T-helper 2 cell treated with Interferon-gamma antibody and Interleukin-4, amounts not matched to agents 5 μg/mL and 100 μg/mL, for 36 hours (primary cell): ENCODE measurements around the gene CAPN12.
A peak's percentile ranks its signal among the peaks of the same experiment; 100 is the strongest.
"Not testable (repeated sequence)": the region's sequence is repeated elsewhere in the genome, so short reads cannot be mapped to it uniquely, and the experiment has no call there.

Experiments
- DNase-seq: peaks from one replicate; pipeline ENCODE4 v3.0.0; 2021; ENCODE audit warnings: low spot score
- H3K27ac Mint-ChIP-seq: one replicate; pipeline ENCODE4 v1.8.0; 2021; ENCODE audit warnings: mild to moderate bottlenecking, mixed read lengths
- H3K27me3 Mint-ChIP-seq: one replicate; pipeline ENCODE4 v1.8.0; 2021; ENCODE audit warnings: low read depth, mixed read lengths
- H3K36me3 Mint-ChIP-seq: one replicate; pipeline ENCODE4 v1.8.0; 2021; ENCODE audit warnings: low read depth, mixed read lengths
- H3K4me1 Mint-ChIP-seq: one replicate; pipeline ENCODE4 v1.8.0; 2021; ENCODE audit warnings: low read depth, mixed read lengths
- H3K4me3 Mint-ChIP-seq: one replicate; pipeline ENCODE4 v1.8.0; 2022; ENCODE audit warnings: mild to moderate bottlenecking, moderate library complexity, mixed read lengths
- H3K9me3 Mint-ChIP-seq: one replicate; pipeline ENCODE4 v1.8.0; 2021; ENCODE audit warnings: mixed read lengths

The CAPN12 gene

GRCh38 chr19:38760805-38761517, 16.7 kb upstream of the CAPN12 start:
- not testable (repeated sequence) for H3K27ac Mint-ChIP-seq, H3K9me3 Mint-ChIP-seq, H3K27me3 Mint-ChIP-seq

GRCh38 chr19:38759590-38760003, 15.3 kb upstream of the CAPN12 start:
- H3K27ac Mint-ChIP-seq = no peak overlapping the region
- no peaks in the 10 kb centered on the region for H3K4me1 Mint-ChIP-seq
- no peaks in the 10 kb centered on the region for H3K9me3 Mint-ChIP-seq
- DNase-seq = no peak
- H3K27me3 Mint-ChIP-seq = no peaks in the 10 kb centered on the region
- H3K4me3 Mint-ChIP-seq = no peak overlapping the region
- H3K36me3 Mint-ChIP-seq = no peaks in the 10 kb centered on the region

More at GRCh38 chr19:38760805-38761517, 16.7 kb upstream of the CAPN12 start:
- H3K36me3 Mint-ChIP-seq, H3K4me3 Mint-ChIP-seq, H3K4me1 Mint-ChIP-seq, DNase-seq: not testable (repeated sequence)

GRCh38 chr19:38754196-38754595, 9.9 kb upstream of the CAPN12 start:
- DNase-seq, H3K4me1 Mint-ChIP-seq, H3K36me3 Mint-ChIP-seq, H3K9me3 Mint-ChIP-seq, H3K27ac Mint-ChIP-seq, H3K4me3 Mint-ChIP-seq: not testable (repeated sequence)
- H3K27me3 Mint-ChIP-seq = peaks cover 15% of the 10 kb centered on the region

- not testable (repeated sequence) for H3K27ac Mint-ChIP-seq, H3K9me3 Mint-ChIP-seq, H3K4me1 Mint-ChIP-seq, H3K36me3 Mint-ChIP-seq, H3K4me3 Mint-ChIP-seq, DNase-seq
- H3K27me3 Mint-ChIP-seq = peaks cover 15% of the 10 kb centered on the region
Measured at GRCh38 chr19:38753783-38754182, 9.5 kb upstream of the CAPN12 start.

- no peaks in the 10 kb centered on the region for H3K9me3 Mint-ChIP-seq
- DNase-seq = no peak
- H3K27me3 Mint-ChIP-seq = peaks cover 4% of the 10 kb centered on the region
- no peaks in the 10 kb centered on the region for H3K36me3 Mint-ChIP-seq
- peaks cover 4% of the 10 kb centered on the region for H3K4me1 Mint-ChIP-seq
- H3K4me3 Mint-ChIP-seq = no peak overlapping the region
- H3K27ac Mint-ChIP-seq = peak overlapping the region; percentile 36
Measured at GRCh38 chr19:38745316-38745715, 1.0 kb upstream of the CAPN12 start.

GRCh38 chr19:38744874-38745273, 600 bp upstream of the CAPN12 start:
- no peak overlapping the region for H3K4me3 Mint-ChIP-seq
- H3K27me3 Mint-ChIP-seq = no peaks in the 10 kb centered on the region
- H3K36me3 Mint-ChIP-seq = no peaks in the 10 kb centered on the region
- H3K4me1 Mint-ChIP-seq = peaks cover 5% of the 10 kb centered on the region
- H3K9me3 Mint-ChIP-seq = no peaks in the 10 kb centered on the region
- no peak overlapping the region for H3K27ac Mint-ChIP-seq
- no peak for DNase-seq

- Mint-ChIP-seq H3K4me3 (no peak overlapping the region), H3K4me1 (peaks cover 11% of the 10 kb centered on the region), H3K27me3 (no peaks in the 10 kb centered on the region), H3K36me3 (no peaks in the 10 kb centered on the region), H3K9me3 (no peaks in the 10 kb centered on the region), H3K27ac (no peak overlapping the region)
- DNase-seq = no peak
Measured at GRCh38 chr19:38743394-38744297, 628 bp downstream of the CAPN12 start.

- Mint-ChIP-seq H3K4me3 (no peak overlapping the region), H3K9me3 (no peaks in the 10 kb centered on the region), H3K36me3 (no peaks in the 10 kb centered on the region), H3K27me3 (peaks cover 2% of the 10 kb centered on the region), H3K27ac (no peak overlapping the region), H3K4me1 (peaks cover 11% of the 10 kb centered on the region)
- DNase-seq = no peak
Measured at GRCh38 chr19:38742906-38743305, 1.4 kb downstream of the CAPN12 start.

GRCh38 chr19:38742296-38742695, 2.0 kb downstream of the CAPN12 start:
- peaks cover 14% of the 10 kb centered on the region for H3K4me1 Mint-ChIP-seq
- H3K36me3 Mint-ChIP-seq = no peaks in the 10 kb centered on the region
- H3K27ac Mint-ChIP-seq = no peak overlapping the region
- peaks cover 5% of the 10 kb centered on the region for H3K27me3 Mint-ChIP-seq
- no peak overlapping the region for H3K4me3 Mint-ChIP-seq
- H3K9me3 Mint-ChIP-seq = no peaks in the 10 kb centered on the region
- no peak for DNase-seq

GRCh38 chr19:38741670-38742069, 2.6 kb downstream of the CAPN12 start:
- no peak for DNase-seq
- H3K9me3 Mint-ChIP-seq = no peaks in the 10 kb centered on the region
- peaks cover 5% of the 10 kb centered on the region for H3K27me3 Mint-ChIP-seq
- H3K27ac Mint-ChIP-seq = no peak overlapping the region
- peaks cover 14% of the 10 kb centered on the region for H3K4me1 Mint-ChIP-seq
- H3K4me3 Mint-ChIP-seq = no peak overlapping the region
- no peaks in the 10 kb centered on the region for H3K36me3 Mint-ChIP-seq

GRCh38 chr19:38740932-38741331, 3.3 kb downstream of the CAPN12 start:
- no peak overlapping the region for H3K4me3 Mint-ChIP-seq

GRCh38 chr19:38740257-38740592, 4.0 kb downstream of the CAPN12 start:
- H3K27ac Mint-ChIP-seq = no peak overlapping the region
- H3K4me3 Mint-ChIP-seq = no peak overlapping the region
- DNase-seq = no peak
- H3K27me3 Mint-ChIP-seq = peaks cover 5% of the 10 kb centered on the region
- peaks cover 16% of the 10 kb centered on the region for H3K4me1 Mint-ChIP-seq
- H3K9me3 Mint-ChIP-seq = no peaks in the 10 kb centered on the region
- H3K36me3 Mint-ChIP-seq = no peaks in the 10 kb centered on the region

More at GRCh38 chr19:38740932-38741331, 3.3 kb downstream of the CAPN12 start:
- Mint-ChIP-seq H3K36me3 (no peaks in the 10 kb centered on the region), H3K27me3 (peaks cover 5% of the 10 kb centered on the region), H3K9me3 (no peaks in the 10 kb centered on the region), H3K4me1 (peaks cover 17% of the 10 kb centered on the region), H3K27ac (no peak overlapping the region)
- no peak for DNase-seq

- Mint-ChIP-seq H3K4me3 (no peak overlapping the region), H3K36me3 (no peaks in the 10 kb centered on the region), H3K27ac (no peak overlapping the region), H3K27me3 (peaks cover 5% of the 10 kb centered on the region), H3K4me1 (peaks cover 20% of the 10 kb centered on the region), H3K9me3 (no peaks in the 10 kb centered on the region)
- DNase-seq = no peak
Measured at GRCh38 chr19:38739440-38740256, 4.6 kb downstream of the CAPN12 start.
